SK-N-SH treated with all-trans-retinoic acid at 6 μM for 48 hours (cell line): ENCODE results near the gene UST.

ENCODE experiments used
- ATAC-seq: fragments of 200-7000 bp; cut with Tn5 transposase; 3 replicates; pipeline ENCODE4 v1.9.1; 2020; ENCODE audit warnings: mild to moderate bottlenecking, moderate library complexity
- ARNTL ChIP-seq: fragments of 450-650 bp; formaldehyde crosslinking; IDR thresholded peaks from 2 replicates; pipeline ENCODE4 v1.5.0; 2020; ENCODE audit warnings: low read depth, mild to moderate bottlenecking, moderate library complexity, borderline replicate concordance
- CSRNP3 ChIP-seq: fragments of 250-450 bp; sonication (Bioruptor Pico); IDR thresholded peaks from 2 replicates; pipeline ENCODE4 v1.5.1; 2021; ENCODE audit warnings: mild to moderate bottlenecking, moderate library complexity
- ISL1 ChIP-seq: fragments of 250-450 bp; sonication (Bioruptor Pico); IDR thresholded peaks from 2 replicates; pipeline ENCODE4 v2.1.2; 2022; ENCODE audit warnings: mild to moderate bottlenecking, moderate library complexity
- OSR1 ChIP-seq: fragments of 250-450 bp; sonication (Bioruptor Pico); IDR thresholded peaks from 2 replicates; pipeline ENCODE4 v1.8.0; 2022; ENCODE audit warnings: moderate library complexity, mild to moderate bottlenecking, inconsistent platforms
- PATZ1 ChIP-seq: fragments of 250-450 bp; sonication (Bioruptor Pico); IDR thresholded peaks from 2 replicates; pipeline ENCODE4 v1.8.0; 2020; ENCODE audit warnings: mild to moderate bottlenecking, moderate library complexity, borderline replicate concordance
- POU6F1 ChIP-seq: fragments of 250-450 bp; sonication (Bioruptor Pico); IDR thresholded peaks from 2 replicates; pipeline ENCODE4 v1.8.0; 2021; ENCODE audit warnings: low read depth, mild to moderate bottlenecking, moderate library complexity, borderline replicate concordance
- PPARA ChIP-seq: fragments of 250-450 bp; sonication (Bioruptor Pico); IDR thresholded peaks from 2 replicates; pipeline ENCODE4 v1.5.0; 2020; ENCODE audit warnings: mild to moderate bottlenecking, borderline replicate concordance
- RARB ChIP-seq: fragments of 250-450 bp; sonication (Bioruptor Pico); IDR thresholded peaks from 2 replicates; pipeline ENCODE4 v1.8.0; 2021; ENCODE audit warnings: mild to moderate bottlenecking, moderate library complexity
- TCF4 ChIP-seq: fragments of 250-450 bp; sonication (Bioruptor Pico); IDR thresholded peaks from 2 replicates; pipeline ENCODE4 v1.8.0; 2021; ENCODE audit warnings: mild to moderate bottlenecking, moderate library complexity, borderline replicate concordance
- TSHZ2 ChIP-seq: fragments of 250-450 bp; sonication (Bioruptor Pico); IDR thresholded peaks from 2 replicates; pipeline ENCODE4 v1.5.0; 2020; ENCODE audit warnings: mild to moderate bottlenecking, moderate library complexity
- ZC3H10 ChIP-seq: fragments of 250-450 bp; sonication (Bioruptor Pico); IDR thresholded peaks from 2 replicates; pipeline ENCODE4 v1.5.1; 2021; ENCODE audit warnings: mild to moderate bottlenecking, moderate library complexity
- ZFP30 ChIP-seq: fragments of 450-650 bp; formaldehyde crosslinking; IDR thresholded peaks from 2 replicates; pipeline ENCODE4 v1.5.0; 2022; ENCODE audit warnings: mild to moderate bottlenecking, moderate library complexity
- ZNF565 ChIP-seq: fragments of 450-650 bp; formaldehyde crosslinking; conservative IDR thresholded peaks from 2 replicates; pipeline ENCODE4 v1.5.0; 2020; ENCODE audit warnings: low read depth, mild to moderate bottlenecking, moderate library complexity

UST gene

GRCh38 chr6:149122850-149123821 lies 376.3 kb downstream of the UST start (continued):
- TF ChIP-seq PATZ1 (CRISPR knock-in tag) = no peak
- no peak for TF ChIP-seq ZC3H10 (CRISPR knock-in tag)
- no peak for TF ChIP-seq ARNTL (CRISPR knock-in tag)
- no peak for TF ChIP-seq TCF4 (CRISPR knock-in tag)

GRCh38 chr6:149125309-149125708 lies 378.5 kb downstream of the UST start:
- ATAC-seq = no peak
- TF ChIP-seq ZFP30 (CRISPR knock-in tag) (no peak), PPARA (no peak), TSHZ2 (CRISPR knock-in tag) (no peak), ISL1 (CRISPR knock-in tag) (no peak), POU6F1 (CRISPR knock-in tag) (no peak), CSRNP3 (CRISPR knock-in tag) (no peak), OSR1 (no peak), ZNF565 (CRISPR knock-in tag) (no peak), RARB (CRISPR knock-in tag) (no peak)
- TF ChIP-seq, all 23 proteins: peak for 0
